Stimulated activated CD8-positive, alpha-beta memory T cell treated with anti-CD3 and anti-CD28 coated beads, Interleukin-7, amount 100 ng/mL, for 24 hours (primary cell): Measurements from ENCODE around the gene FRMD4A.

ENCODE experiments used
- DNase-seq: peaks from one replicate; pipeline ENCODE4 v3.0.0-alpha.2; 2020; ENCODE audit warnings: low read depth

FRMD4A gene

DNA sequence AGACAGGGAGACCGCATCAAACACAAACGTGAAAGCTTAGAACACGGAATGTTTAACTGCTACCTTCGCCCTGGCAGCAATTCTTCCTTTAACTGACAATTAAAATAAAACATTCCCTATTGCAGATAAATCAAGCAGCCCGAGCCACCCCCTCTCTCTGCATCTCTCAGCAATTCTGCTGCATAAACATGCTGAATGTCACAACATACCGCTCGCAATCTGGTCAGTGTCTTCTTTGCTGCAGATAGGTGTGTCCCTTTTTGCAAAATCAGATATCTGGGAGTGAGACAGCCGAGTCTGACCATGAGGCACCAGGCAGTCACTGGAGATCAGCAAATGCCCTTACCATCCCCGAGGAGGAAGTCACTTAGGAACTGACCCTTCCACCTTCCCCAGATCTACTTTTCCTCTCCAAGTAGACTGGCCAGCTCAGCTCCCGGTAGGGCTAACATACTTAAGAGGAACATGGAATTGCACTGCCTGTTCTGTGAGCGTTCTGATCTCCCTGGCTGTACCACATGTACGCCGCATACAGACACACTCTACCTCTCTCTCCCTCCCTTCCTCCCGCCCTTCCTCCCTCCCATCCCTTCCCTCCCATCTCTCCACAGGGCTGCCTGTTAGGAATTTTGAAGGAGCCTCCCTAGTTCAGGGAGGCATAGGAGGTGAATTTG, at the start of gene FRMD4A:
FRMD4A (minus strand) TSS at position 537 of the 674 bp plus-strand sequence.
- no peak for DNase-seq

DNA sequence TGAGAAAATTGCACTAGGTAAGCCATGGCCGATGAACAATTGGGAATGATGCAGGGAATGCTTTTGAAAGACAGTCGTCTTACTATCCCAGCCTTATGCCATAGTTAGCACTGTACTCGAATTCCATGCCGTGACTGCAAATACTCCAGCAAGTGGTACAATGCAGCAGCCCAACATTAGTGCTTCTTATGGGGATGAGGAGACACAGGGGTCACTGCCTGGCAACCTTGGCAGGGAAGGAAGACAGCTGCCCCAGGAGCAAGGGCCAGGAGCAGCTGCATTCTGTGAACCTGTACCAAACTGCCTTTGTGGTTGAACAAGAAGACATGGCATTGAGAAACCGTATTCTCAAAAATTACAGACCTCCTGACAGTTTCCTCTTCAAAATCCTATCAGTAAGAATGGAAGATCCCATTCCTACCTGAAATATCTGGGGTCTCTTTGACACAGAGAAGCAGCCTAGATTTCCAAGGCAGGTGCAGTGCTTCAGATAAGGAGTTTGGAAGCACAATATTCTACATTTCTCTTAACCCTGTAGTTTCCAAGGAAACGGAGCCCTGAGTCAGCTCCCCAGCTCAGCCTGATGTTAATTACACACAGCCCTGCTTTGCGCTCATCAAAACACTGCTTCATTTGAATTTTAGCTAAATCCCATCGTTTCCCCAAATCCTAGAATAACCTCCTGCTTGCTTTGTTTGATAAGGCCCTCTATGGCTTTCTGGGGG, 49.0 kb upstream of the FRMD4A start:
- no peak for DNase-seq

DNA sequence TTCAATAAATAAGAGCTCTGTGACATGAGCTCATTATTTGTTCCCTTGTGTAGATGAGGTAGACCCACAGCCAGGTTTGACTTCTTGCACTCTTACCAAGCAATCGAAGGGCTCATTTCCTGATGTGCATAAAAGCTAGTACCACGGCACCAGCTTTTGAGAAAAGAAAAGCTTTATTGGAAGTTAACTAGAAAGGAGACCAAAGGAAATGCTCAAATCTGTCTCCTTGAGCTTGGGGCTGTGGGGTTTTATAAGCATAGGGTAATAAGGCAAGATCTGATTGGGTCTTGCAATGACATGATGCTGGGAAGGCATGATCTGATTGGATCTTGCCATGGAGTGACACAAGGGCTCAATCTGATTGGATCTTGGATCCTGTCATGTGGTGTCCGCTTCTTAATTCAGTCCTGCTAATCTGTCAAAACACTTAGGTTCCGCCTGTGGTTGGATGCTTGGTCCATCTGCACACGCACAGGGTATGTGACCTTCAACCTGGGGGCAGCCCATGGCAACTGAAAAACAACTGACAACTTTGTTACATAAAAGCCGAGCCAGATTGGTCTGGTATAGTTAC, 47.8 kb upstream of the FRMD4A start:
- no peak for DNase-seq

DNA sequence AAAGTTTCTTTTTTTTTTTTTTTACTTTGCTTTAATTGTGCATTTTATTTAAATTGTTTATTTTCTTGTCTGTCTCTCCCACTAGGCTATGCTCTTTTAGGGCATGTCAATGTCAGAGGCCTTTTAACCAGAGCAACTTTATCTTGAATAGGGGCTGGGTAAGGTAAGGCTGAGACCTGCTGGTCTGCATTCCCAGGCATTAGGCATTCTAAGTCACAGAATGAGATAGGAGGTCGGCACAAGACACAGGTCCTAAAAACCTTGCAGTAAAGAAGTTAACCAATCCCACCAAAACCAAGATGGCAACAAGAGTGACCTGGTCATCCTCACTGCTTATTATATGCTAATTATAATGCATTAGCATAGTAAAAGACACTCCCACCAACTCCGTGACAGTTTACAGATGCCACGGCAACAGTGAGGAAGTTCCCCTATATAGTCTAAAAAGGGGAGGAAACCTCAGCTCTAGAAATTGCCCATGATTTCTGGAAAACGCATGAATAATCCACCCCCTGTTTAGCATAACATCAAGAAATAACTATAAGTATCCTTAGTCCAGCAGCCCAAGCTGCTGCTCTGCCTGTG, 47.0 kb upstream of the FRMD4A start:
- DNase-seq, result no peak

DNA sequence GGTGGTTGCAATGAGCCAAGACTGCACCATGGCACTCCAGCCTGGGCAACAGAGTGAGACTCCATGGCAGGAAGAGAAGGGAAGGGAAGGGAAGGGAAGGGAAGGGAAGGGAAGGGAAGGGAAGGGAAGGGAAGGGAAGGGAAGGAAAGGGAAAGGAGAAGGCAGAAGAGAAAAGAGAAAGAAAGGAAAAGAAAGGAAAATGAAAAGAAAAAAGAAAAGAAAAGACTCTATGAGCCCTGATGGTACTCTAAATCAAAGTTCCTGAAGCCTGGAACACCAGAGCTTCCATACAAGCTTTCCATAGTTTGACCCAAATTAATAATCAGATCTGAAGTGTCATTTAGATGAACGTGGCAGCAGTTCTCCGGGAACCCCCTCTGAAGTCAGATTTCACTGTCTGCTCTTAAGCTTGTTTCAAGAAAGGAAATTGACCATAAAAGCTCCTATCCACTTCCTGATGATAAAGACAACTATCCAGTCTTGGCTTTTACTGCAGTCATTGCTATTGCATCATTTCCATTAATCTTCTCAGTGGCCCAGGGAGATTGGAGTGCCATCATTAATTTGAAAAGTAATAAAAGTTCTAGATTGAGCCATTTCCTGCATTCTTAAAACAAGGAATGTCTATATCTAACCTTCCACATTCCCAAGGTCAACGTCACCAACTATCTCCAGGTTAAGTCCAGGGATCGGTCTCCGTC, 44.2 kb upstream of the FRMD4A start:
- no peak for DNase-seq

DNA sequence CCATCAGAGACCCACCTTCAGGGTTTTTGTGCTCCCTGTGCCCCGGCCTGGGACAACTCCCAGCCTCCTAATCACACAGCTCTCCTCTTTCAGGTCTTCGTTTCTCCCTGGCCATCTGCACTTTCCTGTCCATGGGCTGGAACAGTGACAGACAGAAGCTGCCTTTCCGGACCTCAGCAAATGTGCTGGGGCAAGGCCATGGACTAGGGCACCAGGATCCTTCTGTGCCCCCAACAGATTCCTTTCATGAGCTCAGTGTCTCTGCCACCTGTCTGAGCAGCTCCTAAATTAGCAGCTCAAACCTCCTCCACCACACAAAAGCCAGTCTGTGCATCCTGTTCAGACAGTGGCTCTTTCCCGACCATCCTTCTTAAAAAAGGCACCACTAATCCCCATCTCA, 41.9 kb upstream of the FRMD4A start:
- no peak for DNase-seq

DNA sequence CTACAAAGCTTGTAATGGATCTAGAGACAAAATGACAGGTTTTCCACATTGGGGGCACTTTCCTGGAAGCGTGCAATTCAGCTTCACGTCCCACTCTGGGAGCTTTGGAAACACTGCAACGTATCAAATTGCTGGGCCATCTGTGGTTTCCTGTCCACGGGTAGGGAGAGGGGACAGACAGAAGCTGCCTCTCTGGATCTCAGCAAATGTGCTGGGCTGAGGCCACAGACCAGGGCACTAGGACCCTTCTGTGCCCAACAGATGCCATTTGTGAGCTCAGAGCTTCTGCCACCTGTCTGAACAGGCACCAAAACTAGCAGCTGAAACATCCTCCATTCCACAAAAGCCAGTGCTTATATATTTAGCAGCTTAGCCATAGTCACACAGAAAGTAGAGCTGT, 40.9 kb upstream of the FRMD4A start:
- DNase-seq, result no peak

DNA sequence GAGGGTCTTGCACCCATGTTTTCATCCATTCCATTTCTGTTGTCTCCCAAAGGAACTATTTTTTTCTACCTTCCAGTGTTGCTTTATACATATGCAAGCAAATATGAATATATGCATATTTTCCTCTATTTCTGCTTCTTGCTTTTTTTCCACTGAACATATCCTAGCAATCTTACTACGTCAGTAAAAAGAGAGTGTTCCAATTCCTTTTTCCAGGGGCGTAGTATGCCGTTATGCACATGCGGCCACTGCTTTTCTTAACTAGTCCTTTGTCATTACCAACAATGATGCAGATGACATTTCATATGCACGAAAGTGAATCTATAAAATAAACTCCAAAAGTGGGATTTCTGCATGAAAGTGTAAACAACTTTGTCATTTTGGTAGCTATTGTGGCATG, 40.2 kb upstream of the FRMD4A start:
- DNase-seq, result no peak

DNA sequence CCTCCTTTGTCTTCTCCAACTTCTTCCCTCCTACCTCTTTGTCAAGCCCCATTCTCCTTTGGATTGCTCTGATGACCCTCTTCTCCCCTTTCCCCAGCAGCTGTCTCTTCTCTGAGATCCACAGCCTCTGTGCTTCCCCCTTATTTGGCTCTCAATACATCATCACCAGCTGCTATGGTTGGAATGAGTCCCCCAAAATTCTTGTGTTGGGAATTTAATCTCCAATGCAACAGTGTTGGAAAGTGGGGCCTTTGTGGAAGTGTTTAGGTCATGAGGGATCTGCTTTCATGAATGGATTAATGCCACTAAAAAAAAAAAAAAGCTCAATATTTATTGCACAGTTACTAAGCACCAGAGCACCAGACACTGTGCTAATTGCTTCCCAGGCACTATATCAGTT, 39.2 kb upstream of the FRMD4A start:
- no peak for DNase-seq

DNA sequence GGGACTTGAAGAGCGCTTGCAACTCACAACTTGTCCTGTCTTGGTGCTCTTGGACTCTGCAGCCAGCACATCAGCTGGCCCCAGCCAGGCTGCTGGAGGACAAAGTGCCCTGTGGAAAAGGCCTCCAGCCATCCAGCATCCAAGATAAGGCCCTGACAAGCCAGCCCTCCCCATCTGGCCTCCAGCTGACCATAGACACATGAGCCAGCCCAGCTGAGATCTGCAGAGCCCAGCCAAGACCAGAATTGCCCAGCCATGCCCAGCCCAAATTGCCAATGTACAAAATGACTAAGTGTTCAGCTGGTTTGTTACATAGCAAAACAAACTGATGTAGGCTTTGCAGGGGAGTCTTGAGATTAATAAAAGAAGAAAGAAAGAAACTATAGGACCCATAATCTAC, 36.0 kb upstream of the FRMD4A start:
- DNase-seq, result no peak

DNA sequence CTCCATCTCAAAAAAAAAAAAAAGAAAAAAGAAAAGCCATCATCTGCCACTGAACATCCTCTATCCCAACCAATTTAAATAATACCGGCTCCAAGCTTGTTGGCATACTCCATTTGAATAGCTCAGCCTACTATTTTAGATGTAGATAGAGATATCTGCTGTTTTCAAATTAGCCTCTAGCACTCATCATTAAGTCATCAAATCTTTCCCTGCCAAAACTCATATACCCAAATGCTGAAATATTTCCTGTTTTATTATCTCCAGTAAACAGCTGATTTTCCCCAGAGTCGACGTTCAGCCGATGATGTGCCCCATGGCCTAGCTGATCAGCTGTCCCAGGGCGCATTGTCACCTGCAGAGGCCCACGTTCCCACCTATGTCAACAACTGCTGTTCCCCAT, 34.5 kb upstream of the FRMD4A start:
- no peak for DNase-seq

DNA sequence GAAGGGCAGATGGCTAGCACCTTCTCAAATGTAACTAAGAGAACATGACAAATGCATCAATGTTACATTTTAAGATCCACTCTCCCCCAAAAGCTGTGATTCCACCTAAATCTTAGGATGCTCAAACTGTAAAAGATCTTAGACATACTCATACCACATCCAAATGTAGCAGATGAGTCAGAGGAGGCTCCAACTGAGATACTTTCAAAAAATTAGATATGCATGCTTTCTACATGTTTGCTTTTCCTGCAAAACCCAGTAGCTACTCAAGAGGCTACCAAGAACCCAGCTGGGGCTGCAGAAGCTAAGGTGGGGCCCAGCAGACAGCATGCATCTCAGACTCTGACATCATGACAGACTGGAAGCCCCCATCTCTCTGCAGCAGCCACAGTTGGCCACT, 31.4 kb upstream of the FRMD4A start:
- no peak for DNase-seq

DNA sequence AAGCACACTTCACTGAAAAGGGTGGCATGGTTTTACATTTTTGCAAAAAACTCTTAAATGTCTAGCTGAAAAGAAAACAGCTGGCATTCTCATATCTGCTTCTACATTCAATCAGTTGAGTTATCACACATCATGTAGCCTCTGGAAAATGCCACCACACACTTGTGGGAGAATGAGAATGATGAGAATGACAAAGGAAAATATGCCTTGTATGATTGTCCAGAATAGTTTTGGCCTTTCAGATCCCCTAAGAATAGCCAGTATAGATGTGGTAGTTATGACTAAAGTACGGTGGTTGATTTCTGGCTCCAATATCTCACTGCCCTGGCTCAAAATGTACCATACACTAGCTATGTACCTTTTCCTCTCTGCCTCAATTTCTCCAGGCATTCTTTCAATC, 30.2 kb upstream of the FRMD4A start:
- DNase-seq, result no peak

DNA sequence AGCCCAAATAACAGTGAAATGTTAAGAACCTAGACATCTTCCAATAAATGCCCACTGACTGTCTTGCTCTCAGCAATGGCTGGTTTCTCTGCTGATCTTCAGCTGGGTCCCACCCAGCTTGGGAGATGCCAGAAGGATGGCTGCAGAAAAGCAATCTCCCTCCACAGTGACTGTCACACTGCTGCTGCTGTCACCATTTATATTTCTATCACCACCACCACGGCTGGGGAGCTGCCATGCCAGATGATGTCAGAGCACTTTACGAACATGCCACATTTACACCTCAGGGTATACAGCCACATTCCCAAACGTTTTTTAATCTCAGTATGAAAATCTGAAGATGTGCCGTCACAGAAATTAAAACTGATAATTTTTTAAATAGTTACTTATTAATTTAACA, 29.8 kb upstream of the FRMD4A start:
- no peak for DNase-seq

DNA sequence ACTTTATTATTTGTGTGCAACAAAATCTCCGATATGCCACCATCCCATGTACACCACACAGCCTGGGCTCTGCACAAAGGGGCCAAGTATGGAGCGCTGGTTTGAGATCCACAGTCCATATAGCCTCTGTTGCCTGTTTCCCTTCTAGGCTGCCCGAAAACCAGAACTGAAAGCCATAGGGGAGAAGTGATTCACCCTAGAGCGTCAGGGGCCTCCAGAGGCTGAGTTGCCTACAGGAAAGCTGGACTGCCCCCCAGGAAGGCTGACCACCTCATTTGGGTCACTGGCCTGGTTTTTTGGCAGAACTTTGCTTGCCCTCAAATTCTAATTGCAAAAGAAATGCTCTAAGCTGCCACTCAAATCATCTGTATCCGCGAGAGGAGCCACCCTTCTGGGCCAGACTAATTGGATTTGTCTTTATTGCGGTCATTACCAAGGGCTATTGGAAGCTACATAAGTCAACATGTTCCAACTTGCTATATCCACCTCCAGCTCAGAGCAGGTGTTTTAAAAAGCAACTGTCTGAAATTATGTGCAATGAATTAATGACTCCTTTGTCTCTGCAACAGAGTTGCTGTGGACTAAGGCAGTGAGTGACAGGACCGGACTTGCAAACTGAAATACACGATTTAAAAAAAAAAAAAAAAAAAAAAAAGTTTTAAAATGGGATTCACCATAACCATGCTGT, 28.3 kb upstream of the FRMD4A start:
- no peak for DNase-seq

DNA sequence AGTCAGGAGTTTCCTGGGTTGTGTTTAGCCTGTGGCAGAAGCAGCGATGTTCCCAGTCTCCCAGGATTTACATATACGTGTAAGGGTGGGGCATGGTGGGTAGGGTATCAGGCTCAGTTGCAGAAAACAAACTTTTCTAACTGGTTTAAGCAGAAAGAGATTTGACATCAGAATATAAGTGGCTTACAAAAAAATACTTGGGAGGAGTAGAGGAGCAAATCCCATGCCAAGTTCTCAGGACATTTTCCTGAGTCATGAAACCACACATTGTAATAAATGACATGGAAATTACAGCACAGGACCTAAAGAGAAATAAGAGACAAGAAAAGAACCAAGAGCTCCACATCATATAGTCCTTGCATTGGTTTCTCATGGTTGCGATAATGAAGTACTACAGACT, 26.2 kb upstream of the FRMD4A start:
- DNase-seq, result no peak

DNA sequence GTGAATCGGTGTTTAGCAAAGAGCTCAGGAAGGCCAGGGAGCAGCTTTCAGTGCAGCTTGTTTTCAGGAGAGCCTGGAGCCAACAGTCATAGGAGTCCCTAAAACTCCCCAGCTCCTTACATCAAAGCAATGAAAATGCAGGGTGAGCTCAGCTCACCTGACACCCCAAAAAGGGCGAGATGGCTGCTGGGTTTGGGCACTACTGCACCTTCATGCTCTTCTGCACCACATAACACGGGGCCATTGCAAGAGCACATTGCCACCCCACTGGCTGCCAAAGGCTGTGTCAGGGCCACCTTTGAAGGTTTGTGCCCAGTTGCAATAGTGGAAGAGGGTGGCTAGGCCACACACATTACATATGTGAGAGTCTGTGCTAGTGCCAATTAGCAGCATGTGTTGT, 25.0 kb upstream of the FRMD4A start:
- no peak for DNase-seq

DNA sequence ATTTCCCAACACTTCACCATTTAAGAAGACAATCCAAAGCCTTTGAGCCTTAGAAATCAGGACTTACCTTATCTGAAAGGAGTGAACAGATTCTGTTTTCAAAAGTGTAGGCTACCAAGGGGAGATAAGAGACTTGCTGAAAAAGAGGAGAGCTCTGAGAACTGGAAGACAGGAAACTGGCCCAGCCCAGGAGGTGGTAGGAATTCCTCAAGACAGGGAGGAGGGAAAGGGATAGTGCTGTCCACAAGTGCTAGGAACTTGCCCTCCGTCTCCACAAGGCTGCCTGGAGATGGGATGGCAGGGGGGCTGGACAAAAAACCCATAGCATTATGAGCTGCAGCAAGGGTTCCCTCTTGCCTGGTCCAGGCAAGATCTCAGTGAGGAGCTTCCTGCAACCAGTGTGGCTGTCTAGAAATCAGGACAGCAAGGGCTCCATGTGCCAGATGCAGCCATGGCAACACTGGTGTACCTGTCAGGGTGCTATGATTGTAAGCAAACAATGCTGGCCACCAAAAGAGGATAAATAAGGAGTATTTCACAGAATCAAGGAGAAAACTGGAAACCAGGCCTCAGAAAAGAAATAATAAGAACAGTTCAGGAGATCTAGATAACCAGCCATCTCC, 22.7 kb upstream of the FRMD4A start:
- no peak for DNase-seq

DNA sequence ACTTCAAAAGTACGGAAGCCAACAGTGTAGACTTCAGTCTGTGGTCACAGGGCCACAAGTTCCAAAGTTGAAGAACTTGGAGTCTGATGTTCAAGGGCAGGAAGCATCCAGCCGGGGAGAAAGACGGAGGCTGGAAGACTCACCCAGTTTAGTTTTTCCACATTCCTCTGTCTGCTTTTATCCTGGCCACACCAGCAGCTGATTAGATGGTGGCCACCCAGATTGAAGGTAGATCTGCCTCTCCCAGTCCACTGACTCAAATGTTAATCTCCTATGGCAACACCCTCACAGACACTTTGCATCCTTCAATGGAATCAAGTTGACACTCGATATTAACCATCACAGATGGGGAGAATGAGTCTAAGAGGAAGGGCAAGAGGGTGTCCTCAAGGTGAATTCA, 19.3 kb upstream of the FRMD4A start:
- no peak for DNase-seq

DNA sequence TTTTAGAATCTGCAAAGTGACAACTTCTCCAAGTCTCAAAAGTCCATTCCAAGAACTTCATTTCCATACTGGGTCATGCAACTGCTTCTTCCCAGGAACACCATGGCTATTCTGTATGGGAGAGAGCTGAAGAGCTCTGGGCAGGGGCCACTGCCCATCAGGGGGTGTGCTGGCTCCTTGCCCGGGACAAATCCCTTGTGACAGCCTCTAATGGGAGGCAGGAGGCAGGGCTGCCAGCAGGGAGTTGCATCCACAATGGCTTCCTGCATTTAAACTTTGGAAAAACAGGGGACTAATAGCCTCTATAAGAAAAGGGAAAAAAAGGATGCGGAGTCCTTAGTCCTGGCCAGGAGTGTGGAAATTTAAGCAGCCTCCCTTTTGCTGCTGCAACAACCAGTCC, 18.4 kb upstream of the FRMD4A start:
- DNase-seq, result no peak

DNA sequence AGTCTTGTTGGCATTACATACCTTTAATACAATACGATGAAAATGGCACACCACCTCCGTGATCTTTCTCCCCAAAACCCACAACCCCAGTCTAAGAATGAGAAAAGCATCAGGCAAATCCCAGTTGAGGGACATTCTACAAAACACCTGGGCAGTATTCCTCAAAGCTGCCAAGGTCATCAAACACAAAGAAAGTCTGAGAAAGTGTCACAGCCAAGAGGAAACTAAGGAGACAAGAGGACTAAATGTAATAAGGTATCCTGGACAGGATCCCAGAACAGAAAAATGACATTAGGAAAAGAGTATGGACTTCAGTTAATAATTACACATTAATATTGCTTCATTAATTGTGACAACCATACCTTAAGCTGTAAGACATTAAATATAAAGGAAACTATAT, 14.5 kb upstream of the FRMD4A start:
- DNase-seq, result no peak
